ENCODE measurements around the gene CCDC27. TPM values are rescaled to one million over a fixed set of nuclear protein-coding genes. Genes with fewer than 3 reads are reported as not detected.

CCDC27 gene
- total and polyA plus RNA-seq, 2 of the 8 experiments (the other 6 are each of a cell fraction or from before 2014, with no cell fraction given), result 0.15 TPM; not detected in 1

DNA sequence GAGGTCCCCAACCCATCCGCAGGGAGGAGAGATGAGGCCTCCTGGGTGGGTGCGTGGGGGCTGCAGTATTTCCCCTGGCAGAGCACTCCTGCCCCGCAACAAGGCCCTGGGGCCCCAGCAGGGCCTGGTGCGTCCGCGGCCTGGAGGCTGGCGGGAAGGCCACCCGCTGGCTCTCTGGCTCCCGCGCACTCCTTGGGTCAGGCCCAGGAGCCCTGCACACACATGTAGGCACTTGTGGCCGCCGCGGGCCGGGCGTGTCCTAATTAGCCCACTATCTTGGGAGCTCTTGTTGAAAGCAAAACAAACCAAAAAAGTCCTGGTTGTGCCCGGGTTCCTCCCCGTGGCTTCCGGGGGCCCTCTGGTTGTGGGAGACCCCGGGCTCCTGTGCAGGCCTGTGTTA, 49.7 kb upstream of the CCDC27 start (continued):
- TF ChIP-seq, protein P1, sequence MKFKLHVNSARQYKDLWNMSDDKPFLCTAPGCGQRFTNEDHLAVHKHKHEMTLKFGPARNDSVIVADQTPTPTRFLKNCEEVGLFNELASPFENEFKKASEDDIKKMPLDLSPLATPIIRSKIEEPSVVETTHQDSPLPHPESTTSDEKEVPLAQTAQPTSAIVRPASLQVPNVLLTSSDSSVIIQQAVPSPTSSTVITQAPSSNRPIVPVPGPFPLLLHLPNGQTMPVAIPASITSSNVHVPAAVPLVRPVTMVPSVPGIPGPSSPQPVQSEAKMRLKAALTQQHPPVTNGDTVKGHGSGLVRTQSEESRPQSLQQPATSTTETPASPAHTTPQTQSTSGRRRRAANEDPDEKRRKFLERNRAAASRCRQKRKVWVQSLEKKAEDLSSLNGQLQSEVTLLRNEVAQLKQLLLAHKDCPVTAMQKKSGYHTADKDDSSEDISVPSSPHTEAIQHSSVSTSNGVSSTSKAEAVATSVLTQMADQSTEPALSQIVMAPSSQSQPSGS (IDR thresholded peaks at IDR 0.05; ENCODE audit: low read length), result no peak
- TF ChIP-seq TCF12 (IDR thresholded peaks at IDR 0.05; ENCODE audit: low read depth, low read length) (no peak), HDAC6 (IDR thresholded peaks at IDR 0.05; ENCODE audit: low read depth, low read length) (no peak), ZNF274 (IDR thresholded peaks at IDR 0.05; ENCODE audit: borderline replicate concordance, extremely low read depth, low read length) (no peak), KDM4A (IDR thresholded peaks at IDR 0.05; ENCODE audit: low read depth, low read length, severe bottlenecking) (no peak)

Data from H1 (cell line).